ENCODE results near the gene CXCL12. TPM values are rescaled to one million over a fixed set of nuclear protein-coding genes. Genes with fewer than 3 reads are reported as not detected.

Gene CXCL12
- polyA plus RNA-seq, 1 donor, result 46.6 TPM

GRCh38 chr10:44335330-44336021 is 49.4 kb downstream of the CXCL12 start:
- no peak overlapping the region for H3K27ac ChIP-seq (ENCODE audit: low read length)
- no peaks in the 10 kb centered on the region for H3K4me1 ChIP-seq (ENCODE audit: control insufficient read depth, insufficient read depth, low read length)
- no peaks in the 10 kb centered on the region for H3K27me3 ChIP-seq (ENCODE audit: control insufficient read depth, insufficient read depth, low read length)
- DNase-seq, result no peak
- no peaks in the 10 kb centered on the region for H3K36me3 ChIP-seq (ENCODE audit: control insufficient read depth, insufficient read depth, low read length)
- H3K9me3 ChIP-seq (ENCODE audit: control insufficient read depth, low read depth, low read length), result no peaks in the 10 kb centered on the region
- H3K4me3 ChIP-seq (ENCODE audit: low read length), result no peak overlapping the region
- WGBS (ENCODE audit: insufficient coverage, low lambda C conversion rate), result no CpG with 5 or more reads among the region's 9 CpGs

DNA sequence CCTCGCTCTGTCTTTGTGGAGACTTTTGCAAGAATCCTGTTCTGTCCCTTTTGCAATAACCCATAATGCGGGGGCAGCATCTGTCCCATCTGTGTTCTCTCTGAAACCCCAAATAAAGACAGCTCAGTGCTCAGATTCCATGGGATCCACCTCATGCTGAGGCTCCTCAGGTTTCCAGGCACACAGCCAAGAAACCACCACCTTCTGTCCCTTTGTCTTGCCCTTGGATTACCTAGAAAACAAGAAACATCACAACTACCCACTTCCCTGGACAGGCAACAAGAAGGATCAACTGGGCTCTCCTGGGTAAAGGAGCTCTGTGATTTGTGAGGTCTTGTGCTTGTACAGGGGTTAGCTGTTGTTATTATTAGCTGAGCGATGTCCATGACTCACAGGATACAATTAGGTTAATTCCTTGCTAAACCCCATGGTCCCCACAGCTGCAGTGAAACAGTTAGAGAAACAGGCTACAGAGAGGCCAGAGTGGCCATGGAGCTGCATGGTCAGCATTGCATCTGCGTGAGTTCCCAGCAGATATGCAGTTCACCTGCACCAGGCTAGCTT is 50.2 kb downstream of the CXCL12 start:
- no peak for DNase-seq
- no peak overlapping the region for H3K4me3 ChIP-seq (ENCODE audit: low read length)
- no peaks in the 10 kb centered on the region for H3K9me3 ChIP-seq (ENCODE audit: control insufficient read depth, low read depth, low read length)
- no peaks in the 10 kb centered on the region for H3K27me3 ChIP-seq (ENCODE audit: control insufficient read depth, insufficient read depth, low read length)
- H3K36me3 ChIP-seq (ENCODE audit: control insufficient read depth, insufficient read depth, low read length), result no peaks in the 10 kb centered on the region
- no peaks in the 10 kb centered on the region for H3K4me1 ChIP-seq (ENCODE audit: control insufficient read depth, insufficient read depth, low read length)
- no peak overlapping the region for H3K27ac ChIP-seq (ENCODE audit: low read length)
- WGBS (ENCODE audit: insufficient coverage, low lambda C conversion rate), result no CpG with 5 or more reads among the region's 4 CpGs

DNA sequence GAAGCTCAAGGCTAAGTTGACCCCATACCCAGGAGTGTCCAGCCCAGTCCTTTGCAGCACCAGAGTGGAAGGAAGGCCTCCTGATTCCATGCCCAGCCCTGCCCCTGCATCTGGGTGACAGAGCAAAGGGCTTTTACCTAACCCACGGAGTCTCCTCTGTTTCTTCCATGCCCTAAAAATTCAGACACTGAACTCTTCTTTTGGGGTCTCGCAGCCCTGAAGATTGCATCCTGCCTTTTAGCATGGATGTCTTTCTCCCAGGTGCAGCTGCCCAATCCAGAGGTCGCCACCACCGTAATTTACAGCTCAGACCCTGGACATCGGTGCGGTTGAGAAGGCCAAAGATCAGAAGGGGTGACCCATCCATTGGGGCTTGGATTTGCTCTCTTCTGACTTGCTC is 50.8 kb downstream of the CXCL12 start:
- H3K27ac ChIP-seq (ENCODE audit: low read length), result no peak overlapping the region
- no peak for DNase-seq
- WGBS (ENCODE audit: insufficient coverage, low lambda C conversion rate), result no CpG with 5 or more reads among the region's 6 CpGs
- no peaks in the 10 kb centered on the region for H3K4me1 ChIP-seq (ENCODE audit: control insufficient read depth, insufficient read depth, low read length)
- no peaks in the 10 kb centered on the region for H3K27me3 ChIP-seq (ENCODE audit: control insufficient read depth, insufficient read depth, low read length)
- H3K36me3 ChIP-seq (ENCODE audit: control insufficient read depth, insufficient read depth, low read length), result no peaks in the 10 kb centered on the region
- H3K9me3 ChIP-seq (ENCODE audit: control insufficient read depth, low read depth, low read length), result no peaks in the 10 kb centered on the region
- H3K4me3 ChIP-seq (ENCODE audit: low read length), result no peak overlapping the region

- H3K9me3 ChIP-seq (ENCODE audit: control insufficient read depth, low read depth, low read length), result no peaks in the 10 kb centered on the region
- no peaks in the 10 kb centered on the region for H3K27me3 ChIP-seq (ENCODE audit: control insufficient read depth, insufficient read depth, low read length)
- DNase-seq, result no peak
- H3K27ac ChIP-seq (ENCODE audit: low read length), result no peak overlapping the region
- WGBS (ENCODE audit: insufficient coverage, low lambda C conversion rate), result no CpG with 5 or more reads among the region's 10 CpGs
- no peaks in the 10 kb centered on the region for H3K36me3 ChIP-seq (ENCODE audit: control insufficient read depth, insufficient read depth, low read length)
- H3K4me3 ChIP-seq (ENCODE audit: low read length), result no peak overlapping the region
- H3K4me1 ChIP-seq (ENCODE audit: control insufficient read depth, insufficient read depth, low read length), result no peaks in the 10 kb centered on the region
Measured at GRCh38 chr10:44333511-44333910, 51.4 kb downstream of the CXCL12 start.

GRCh38 chr10:44332465-44332864 is 52.4 kb downstream of the CXCL12 start:
- no CpG with 5 or more reads among the region's 7 CpGs for WGBS (ENCODE audit: insufficient coverage, low lambda C conversion rate)
- H3K27ac ChIP-seq (ENCODE audit: low read length), result no peak overlapping the region
- no peak overlapping the region for H3K4me3 ChIP-seq (ENCODE audit: low read length)
- DNase-seq, result no peak
- no peaks in the 10 kb centered on the region for H3K27me3 ChIP-seq (ENCODE audit: control insufficient read depth, insufficient read depth, low read length)
- no peaks in the 10 kb centered on the region for H3K9me3 ChIP-seq (ENCODE audit: control insufficient read depth, low read depth, low read length)
- no peaks in the 10 kb centered on the region for H3K36me3 ChIP-seq (ENCODE audit: control insufficient read depth, insufficient read depth, low read length)
- no peaks in the 10 kb centered on the region for H3K4me1 ChIP-seq (ENCODE audit: control insufficient read depth, insufficient read depth, low read length)

DNA sequence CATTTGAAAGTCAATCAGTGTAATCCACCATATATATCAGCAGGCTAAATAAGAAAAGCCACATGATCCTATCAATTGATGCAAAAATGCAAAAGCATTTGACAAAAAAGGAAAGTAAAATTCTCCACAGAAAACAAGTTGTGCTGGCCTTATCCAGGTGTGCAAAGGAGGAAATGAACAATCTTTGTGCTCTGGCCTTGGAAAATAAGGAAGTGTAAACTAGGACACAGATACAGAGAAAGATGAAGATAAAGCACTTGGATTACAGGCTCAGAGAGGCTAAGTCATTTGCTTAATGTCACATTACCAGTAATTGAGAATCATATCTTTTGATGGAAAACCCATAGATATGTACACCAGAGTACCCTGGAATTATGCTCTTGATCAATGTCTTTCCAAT is 54.5 kb downstream of the CXCL12 start:
- H3K9me3 ChIP-seq (ENCODE audit: control insufficient read depth, low read depth, low read length), result no peaks in the 10 kb centered on the region
- no peak overlapping the region for H3K4me3 ChIP-seq (ENCODE audit: low read length)
- no peaks in the 10 kb centered on the region for H3K27me3 ChIP-seq (ENCODE audit: control insufficient read depth, insufficient read depth, low read length)
- peaks cover 4% of the 10 kb centered on the region for H3K4me1 ChIP-seq (ENCODE audit: control insufficient read depth, insufficient read depth, low read length)
- H3K36me3 ChIP-seq (ENCODE audit: control insufficient read depth, insufficient read depth, low read length), result no peaks in the 10 kb centered on the region
- no peak overlapping the region for H3K27ac ChIP-seq (ENCODE audit: low read length)
- no peak for DNase-seq

DNA sequence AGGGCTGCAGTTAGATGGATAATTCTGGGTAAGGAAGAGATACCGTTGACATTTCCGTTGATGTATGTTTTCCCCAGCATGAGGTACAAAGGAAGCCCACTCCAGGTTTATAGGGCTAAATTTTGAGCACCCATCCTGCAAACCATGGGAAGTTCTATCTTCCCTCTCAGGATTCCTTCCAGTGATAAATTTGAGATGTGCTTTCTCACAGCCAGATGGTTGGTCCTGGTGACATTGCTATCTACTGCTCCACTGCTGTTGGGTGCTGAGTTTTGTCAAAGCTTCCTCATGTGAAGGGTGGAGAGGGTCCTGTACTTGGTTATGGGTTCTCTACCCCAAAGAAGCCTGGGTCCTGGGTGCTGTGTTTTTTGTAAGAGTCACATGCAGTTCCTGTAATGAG is 57.4 kb downstream of the CXCL12 start:
- Histone ChIP-seq H3K4me1 (ENCODE audit: control insufficient read depth, insufficient read depth, low read length) (peaks cover 8% of the 10 kb centered on the region), H3K27me3 (ENCODE audit: control insufficient read depth, insufficient read depth, low read length) (no peaks in the 10 kb centered on the region), H3K27ac (ENCODE audit: low read length) (no peak overlapping the region), H3K4me3 (ENCODE audit: low read length) (no peak overlapping the region), H3K36me3 (ENCODE audit: control insufficient read depth, insufficient read depth, low read length) (no peaks in the 10 kb centered on the region), H3K9me3 (ENCODE audit: control insufficient read depth, low read depth, low read length) (no peaks in the 10 kb centered on the region)
- no CpG with 5 or more reads among the region's 2 CpGs for WGBS (ENCODE audit: insufficient coverage, low lambda C conversion rate)
- no peak for DNase-seq
